Motor neuron (in vitro differentiated cells): Measurements from ENCODE around the gene PARP4. TPM values are rescaled to one million over a fixed set of nuclear protein-coding genes. Genes with fewer than 3 reads are reported as not detected.
"Not testable (repeated sequence)": the region's sequence is repeated elsewhere in the genome, so short reads cannot be mapped to it uniquely, and the experiment has no call there.

ENCODE experiments used
- ATAC-seq, 8 experiments: fragments of 200-7000 bp; cut with Tn5 transposase; replicated peaks in 6 of 8; 2 replicates each; pipeline ENCODE4 v1.8.0; 2021; ENCODE audit warnings: mild to moderate bottlenecking in 8 of 8, moderate library complexity in 8 of 8
- H3K27ac ChIP-seq, 2 donors: fragments of 250-450 bp; sonication (Bioruptor Pico); 2 replicates each; pipeline ENCODE4 v1.9.0; 2021; ENCODE audit warnings: antibody characterized with exemption in 2 of 2, mild to moderate bottlenecking in 2 of 2, moderate library complexity in 1 of 2
- H3K4me1 ChIP-seq, 2 donors: fragments of 250-450 bp; sonication (Bioruptor Pico); replicated peaks in 1 of 2; 2 replicates each; pipeline ENCODE4 v1.6.1; 2021; ENCODE audit warnings: antibody characterized with exemption in 2 of 2, mild to moderate bottlenecking in 2 of 2, moderate library complexity in 1 of 2
- H3K4me3 ChIP-seq, 5 donors: fragments of 250-450 bp; sonication (Bioruptor Pico); 2 replicates each; pipeline ENCODE4 v1.9.0; 2021; ENCODE audit warnings: antibody characterized with exemption in 5 of 5, mild to moderate bottlenecking in 5 of 5, moderate library complexity in 4 of 5
- WGBS, 10 experiments: fragments of 450-650 bp; shearing (Covaris generic); methylation state at CpG; one replicate each; pipeline ENCODE4 v1.0.0; 2022; 5-methylcytosine and 5-hydroxymethylcytosine counted together
- in situ Hi-C, 9 experiments: fragments of 400-800 bp; cut with MboI; loops; one replicate each; pipeline ENCODE4 v1.15.0; 2021; ENCODE audit warnings: low sequenced_read_pairs in 9 of 9, low pct_unique_long_range_greater_than_20kb in 2 of 9; ENCODE audit not compliant: unreplicated experiment in 9 of 9
- total RNA-seq, 8 experiments: library from RNA; unstranded; fragments of 300-600 nt; gene quantifications; 2 replicates each; pipeline versions ENCODE4 v1.2.3 to v1.2.4, GENCODE V29; 2022

Gene PARP4
- total RNA-seq, 8 experiments from 2014 or later = 9.1 to 39.9 (median 18.2) TPM

DNA sequence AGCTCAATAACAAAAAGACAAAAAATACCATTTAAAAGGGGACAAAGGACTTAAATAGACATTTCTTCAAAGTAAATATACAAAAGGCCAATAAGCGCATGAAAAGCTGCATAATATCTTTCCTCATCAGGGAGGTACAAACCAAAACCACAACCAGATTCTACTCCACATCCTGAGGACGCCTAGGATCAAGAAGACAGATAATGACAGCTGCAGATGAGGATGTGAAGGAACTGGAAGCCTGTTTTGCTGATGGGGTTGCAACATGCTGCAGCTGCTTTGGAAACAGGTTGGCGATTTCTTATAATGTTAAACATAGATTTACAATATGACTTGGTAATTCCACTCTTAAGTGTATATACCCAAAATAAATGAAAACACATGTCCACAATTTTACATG is 132.4 kb downstream of the PARP4 start:
- H3K4me3 ChIP-seq, H3K27ac ChIP-seq, in situ Hi-C loops, H3K4me1 ChIP-seq: not testable (repeated sequence)
- 0 to 100% (median 89%) methylated on average over 1 to 3 of the region's 3 CpGs; no CpG with 5 or more reads in 2 of the 10 experiments for WGBS, 10 experiments
- ATAC-seq = peak in 1 of 8 experiments; percentile 53

DNA sequence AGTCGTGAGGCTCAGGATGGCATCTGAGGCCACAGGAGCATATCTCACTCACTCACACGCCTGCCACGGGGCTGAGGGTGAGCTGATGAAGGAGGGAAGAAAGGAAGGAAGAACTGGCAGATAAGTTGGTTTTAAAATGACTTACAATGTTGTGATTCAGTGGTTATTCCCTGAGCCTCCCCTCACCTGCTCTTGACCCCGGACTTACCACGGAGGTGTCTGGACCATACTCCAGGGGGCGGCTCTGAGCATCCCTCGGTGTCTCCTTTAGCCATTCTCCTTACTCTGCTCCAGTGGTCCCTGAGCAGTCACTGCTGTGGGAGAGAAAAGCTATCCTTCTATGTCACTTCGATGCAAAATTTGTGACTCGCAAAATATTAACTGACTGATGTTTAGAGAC is 141.3 kb downstream of the PARP4 start:
- in situ Hi-C loops = loop anchor here in 1 of 9 experiments (25.0 kb wide), 1 partner anchor 1434 kb away; no protein-coding TSS in a partner anchor
- ATAC-seq = peak in 1 of 8 experiments; percentile 36
- not testable (repeated sequence) for H3K4me3 ChIP-seq, H3K27ac ChIP-seq, H3K4me1 ChIP-seq
- 40 to 92% (median 72%) methylated on average over 1 to 5 of the region's 9 CpGs; no CpG with 5 or more reads in 2 of the 10 experiments for WGBS, 10 experiments

Other genes starting within 250 kb of the PARP4 start
- gene C1QTNF9, start 203.2 kb downstream of the PARP4 start, total RNA-seq = under 1 TPM in 3 of 8 experiments, not detected in 5; 0.20 to 0.31 (median 0.22) TPM
- gene ATP12A, start 167.6 kb upstream of the PARP4 start, total RNA-seq = under 1 TPM in 2 of 8 experiments, not detected in 6; 0.05 to 0.09 TPM